HG02588 (cell line): ENCODE results near the gene ACAP3.

Experiments used
- ATAC-seq: cut with Tn5 transposase; IDR thresholded peaks from one replicate; pipeline ENCODE4 v1.9.1; 2021; ENCODE audit warnings: mild to moderate bottlenecking, moderate library complexity; ENCODE audit not compliant: unreplicated experiment

ACAP3 gene

DNA sequence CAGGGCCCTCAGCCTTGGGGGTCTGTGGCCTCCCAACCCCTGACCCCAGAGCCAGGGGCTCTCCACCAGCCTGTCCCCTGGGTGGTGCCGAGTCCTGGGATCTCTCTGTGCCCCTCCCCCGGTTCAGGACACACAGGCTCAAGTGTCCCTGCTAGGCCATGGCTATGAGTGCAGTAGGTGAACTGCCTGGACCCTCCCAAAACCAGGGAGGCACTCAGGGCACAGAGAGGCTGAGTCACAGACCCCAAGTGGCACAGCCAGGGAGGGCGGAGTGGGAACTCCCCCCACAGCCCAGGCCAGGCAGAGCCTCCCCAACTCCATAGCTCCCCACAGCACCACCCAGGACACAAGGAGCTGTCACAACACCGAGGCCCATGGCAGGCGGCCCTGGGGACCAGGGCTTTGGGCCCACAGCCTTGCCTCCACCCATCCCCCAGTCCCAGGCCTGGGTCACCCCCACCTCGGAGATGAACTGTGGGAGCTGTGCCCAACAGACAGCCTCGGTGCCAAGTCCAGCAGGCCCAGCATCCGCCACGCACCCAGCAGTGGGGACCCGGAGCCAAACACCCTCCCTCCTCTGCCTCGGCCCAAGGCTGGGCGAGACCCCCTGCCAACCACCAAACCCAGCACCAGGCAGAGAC lies 38.2 kb upstream of the ACAP3 start:
- ATAC-seq = no peak

DNA sequence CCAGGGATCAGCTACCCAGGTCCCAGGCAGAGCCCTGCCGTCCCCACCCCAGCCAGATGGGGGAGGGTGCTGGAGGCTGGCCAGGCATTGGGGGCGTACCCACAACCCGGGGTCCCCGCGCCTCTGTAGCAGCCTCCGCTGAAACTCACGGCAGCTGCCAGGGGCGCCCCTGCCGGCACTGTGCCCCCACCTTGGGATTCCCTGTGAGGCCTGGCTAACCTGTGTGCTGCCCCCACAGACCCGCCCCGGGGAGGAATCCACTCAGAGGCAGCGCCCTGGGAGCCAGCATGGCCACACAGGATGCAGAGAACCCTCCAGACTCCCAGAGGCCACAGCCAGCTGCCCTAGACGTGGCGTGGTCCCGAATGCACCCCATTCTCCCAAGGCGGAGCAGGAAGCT lies 37.7 kb upstream of the ACAP3 start:
- no peak for ATAC-seq

DNA sequence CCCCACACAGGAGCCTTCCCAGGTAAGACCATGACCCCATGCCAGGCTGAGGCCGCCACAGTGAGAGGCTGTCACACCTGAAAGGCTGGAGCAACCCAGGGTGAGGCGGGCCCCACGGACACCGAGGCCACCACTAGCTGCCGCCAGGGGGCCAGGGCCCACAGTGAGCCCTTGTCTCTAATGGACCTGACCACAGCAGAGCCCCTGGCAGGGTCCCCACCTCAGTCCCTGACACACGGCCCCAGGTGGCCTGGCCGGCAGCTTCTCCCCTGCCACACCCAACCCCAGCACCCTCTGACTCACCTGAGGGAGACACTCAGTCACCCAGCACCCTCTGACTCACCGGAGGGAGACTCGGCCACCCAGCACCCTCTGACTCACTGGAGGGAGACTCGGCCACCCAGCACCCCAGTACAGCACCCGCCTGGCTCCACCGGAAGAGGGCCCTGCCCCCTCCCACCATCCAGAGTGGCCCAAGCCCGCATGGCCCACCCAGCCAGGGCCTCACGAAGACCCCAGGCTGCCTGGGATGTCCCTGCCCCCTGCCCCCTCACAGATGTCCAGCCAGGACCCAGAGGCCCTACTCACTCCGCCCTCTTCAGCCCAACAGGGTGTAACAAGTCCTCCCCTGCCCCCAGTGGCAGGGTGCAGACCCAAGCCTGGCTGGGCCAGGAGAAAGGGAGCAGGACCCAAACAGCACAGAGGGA lies 37.1 kb upstream of the ACAP3 start:
- no peak for ATAC-seq

DNA sequence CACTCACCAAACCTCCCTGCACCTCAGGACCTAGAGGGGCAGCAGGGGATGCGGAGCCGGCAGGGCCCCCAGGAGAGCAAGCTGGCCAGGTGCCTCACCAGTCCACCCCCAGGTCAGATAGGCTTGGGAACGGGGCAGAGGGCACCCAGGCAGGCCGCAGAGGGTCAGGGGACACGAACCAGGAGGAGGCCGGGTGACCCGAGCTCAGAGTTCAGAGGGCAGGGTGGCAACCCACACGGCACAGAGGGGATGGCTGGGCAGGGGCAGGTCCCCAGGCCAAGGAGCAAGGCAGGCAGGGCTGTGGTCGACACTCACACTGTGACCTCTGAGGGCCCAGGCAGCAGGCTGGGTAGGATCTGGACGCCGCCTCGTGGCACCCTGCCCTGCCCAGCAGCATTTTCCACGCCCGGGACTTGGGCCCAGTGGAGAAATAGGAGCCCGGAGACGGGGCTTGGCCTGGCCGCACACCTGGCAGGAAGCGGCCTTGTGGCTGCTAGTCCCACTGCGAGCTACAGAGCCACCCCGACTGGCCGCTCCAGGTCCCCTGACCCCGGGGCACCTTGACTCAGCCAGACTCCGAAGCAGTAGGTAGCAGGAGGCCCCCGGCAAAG lies 36.2 kb upstream of the ACAP3 start:
- no peak for ATAC-seq

DNA sequence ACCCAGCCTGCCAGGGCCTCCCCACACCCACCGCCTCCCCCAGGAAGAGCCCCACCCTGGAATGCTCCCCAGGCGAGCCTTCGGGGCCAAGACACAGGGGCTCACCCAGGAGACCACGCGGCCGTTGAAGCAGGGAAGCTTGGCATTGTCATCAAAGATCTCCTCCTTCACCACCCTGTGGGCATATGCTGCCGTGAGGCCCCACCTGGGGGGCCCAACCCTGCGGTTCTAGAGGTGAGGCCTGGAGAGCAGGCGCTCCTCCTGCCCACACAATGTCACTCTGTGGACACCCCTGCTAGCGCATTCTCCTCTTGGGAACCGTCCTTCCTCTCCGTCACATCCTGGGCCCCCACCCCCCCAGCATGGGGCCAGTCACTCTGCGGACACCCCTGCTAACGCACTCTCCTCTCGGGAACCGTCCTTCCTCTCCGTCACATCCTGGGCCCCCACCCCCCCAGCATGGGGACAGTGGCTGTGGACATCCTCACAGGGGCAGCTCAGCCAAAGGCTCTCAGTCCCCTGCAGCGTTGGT lies 34.9 kb upstream of the ACAP3 start:
- no peak for ATAC-seq

DNA sequence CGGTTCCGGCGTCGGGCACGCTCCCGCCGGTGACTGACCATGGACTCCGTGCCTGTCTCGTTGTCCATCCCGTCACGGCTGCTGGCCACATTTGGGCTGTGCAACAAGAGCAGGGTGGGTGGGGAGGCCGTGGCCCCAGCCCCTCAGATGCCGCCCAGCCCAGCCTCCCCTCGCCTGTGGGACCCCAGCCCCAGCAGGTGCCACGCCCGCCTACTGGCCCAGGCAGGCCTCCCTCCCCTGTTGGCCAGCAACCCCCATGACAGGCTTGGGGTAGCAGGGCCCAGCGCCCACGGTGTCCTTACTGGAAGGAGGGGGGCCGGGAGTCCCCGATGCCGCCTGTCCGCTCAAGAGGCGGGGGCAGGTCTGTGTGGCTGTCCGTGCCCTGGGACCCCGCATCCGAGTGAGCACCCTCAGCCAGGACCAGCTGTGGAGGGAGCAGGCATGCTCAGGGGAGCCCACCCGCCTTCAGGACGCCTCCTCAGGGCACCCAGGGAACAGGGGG lies 34.4 kb upstream of the ACAP3 start:
- no peak for ATAC-seq

DNA sequence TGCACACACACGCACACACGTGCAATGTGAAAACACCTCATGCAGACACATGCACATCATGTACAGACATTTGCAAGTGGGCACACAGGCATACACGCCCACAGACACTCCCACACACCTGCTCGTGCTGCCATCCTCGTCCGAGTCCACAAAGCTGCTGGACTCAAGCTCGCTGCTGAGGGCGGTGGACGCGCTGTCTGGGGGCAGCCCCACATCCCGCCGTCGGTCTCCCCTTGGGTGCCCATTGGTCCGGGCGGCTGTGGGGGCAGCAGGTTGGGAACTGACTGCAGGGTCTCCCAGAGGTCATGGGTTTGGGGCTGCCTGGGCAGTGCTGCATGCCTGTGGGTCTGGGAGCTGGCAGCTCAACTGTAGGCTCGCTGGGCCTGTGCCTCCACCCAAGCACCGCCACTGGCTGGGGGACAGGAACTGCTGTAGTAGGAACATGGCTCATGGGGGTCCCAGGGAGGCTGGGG lies 33.9 kb upstream of the ACAP3 start:
- ATAC-seq = no peak

DNA sequence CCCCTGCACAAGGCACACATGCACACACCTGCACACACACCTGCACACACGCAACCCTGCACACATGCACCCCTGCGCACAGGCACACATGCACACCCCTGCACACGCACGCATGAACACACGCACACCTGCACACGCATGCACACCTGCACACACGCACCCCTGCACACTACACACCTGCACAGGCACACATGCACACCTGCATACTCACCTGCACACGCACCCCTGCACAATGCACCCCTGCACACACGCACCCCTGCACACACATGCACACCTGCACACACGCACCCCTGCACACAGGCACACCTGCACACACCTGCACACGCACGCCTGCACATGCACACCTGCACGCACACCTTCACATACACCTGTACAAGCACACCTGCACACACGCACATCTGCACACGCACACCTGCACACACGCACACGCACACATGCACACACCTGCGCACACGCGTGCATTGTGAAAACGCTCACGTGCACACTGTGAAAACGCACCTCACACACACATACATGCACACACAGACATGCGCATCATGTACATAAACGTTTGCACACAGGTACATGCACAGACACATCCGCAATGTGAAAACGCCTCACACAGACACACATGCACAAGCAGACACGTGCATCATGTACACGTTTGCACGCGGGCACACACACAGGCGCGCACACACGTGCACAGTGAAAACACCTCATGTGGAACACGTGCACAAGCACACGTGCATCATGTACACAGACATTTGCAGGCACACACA lies 33.2 kb upstream of the ACAP3 start:
- ATAC-seq = no peak

DNA sequence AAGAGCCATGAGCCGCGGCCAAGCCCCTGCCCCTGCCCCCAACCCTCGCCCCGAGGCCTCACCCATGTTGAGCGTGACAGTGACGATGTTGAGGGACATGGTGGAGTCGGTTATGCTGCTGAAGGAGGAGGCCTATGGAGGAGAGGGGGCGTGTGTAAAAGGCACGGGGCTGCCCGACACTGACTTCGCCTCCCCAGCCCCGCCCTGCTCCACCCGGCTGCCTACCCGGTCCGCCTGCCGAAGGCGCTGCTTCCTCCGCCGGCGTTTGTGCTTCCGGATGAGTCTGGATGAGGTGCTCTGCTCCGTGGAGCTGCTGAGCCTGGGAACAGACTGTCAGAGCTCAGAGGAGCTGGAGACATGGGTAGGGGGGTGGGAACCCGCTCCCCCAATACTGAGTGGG lies 32.5 kb upstream of the ACAP3 start:
- ATAC-seq = no peak

DNA sequence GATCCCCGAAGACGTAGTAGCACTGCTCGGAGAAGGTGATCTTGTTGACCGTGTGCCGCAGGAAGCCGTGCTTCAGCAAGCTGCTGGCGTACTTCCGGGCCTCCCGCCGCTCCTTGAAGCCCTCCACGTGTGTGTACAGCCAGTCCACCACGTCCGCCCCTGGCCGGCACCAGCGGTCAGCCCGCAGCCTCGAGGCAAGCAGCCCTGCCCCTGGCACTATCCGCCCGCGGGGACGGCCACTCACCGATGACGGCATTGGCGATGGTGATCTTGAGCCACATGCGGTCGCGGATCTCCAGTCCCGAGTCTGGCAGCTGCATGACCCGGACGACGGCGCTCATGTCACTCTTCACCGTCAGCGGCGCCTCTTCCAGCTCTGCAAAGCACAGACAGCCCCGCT lies 30.5 kb upstream of the ACAP3 start:
- no peak for ATAC-seq

DNA sequence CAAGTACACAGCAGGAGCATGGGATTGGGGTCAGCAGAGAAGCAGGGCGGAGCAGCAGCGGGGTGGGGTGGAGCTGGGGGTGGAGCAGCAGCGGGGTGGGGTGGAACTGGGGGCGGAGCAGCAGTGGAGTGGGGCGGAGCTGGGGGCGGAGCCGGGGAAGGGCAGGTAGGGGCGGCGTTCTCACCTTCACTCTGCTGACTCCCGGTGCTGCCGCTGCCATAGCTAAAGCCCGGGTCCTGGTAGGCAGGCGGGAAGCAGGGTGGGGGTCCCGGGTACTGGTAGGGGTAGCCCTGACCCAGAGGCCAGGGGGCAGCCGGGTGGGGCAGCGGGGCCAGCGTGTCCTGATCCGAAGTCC lies 30.0 kb upstream of the ACAP3 start:
- no peak for ATAC-seq

DNA sequence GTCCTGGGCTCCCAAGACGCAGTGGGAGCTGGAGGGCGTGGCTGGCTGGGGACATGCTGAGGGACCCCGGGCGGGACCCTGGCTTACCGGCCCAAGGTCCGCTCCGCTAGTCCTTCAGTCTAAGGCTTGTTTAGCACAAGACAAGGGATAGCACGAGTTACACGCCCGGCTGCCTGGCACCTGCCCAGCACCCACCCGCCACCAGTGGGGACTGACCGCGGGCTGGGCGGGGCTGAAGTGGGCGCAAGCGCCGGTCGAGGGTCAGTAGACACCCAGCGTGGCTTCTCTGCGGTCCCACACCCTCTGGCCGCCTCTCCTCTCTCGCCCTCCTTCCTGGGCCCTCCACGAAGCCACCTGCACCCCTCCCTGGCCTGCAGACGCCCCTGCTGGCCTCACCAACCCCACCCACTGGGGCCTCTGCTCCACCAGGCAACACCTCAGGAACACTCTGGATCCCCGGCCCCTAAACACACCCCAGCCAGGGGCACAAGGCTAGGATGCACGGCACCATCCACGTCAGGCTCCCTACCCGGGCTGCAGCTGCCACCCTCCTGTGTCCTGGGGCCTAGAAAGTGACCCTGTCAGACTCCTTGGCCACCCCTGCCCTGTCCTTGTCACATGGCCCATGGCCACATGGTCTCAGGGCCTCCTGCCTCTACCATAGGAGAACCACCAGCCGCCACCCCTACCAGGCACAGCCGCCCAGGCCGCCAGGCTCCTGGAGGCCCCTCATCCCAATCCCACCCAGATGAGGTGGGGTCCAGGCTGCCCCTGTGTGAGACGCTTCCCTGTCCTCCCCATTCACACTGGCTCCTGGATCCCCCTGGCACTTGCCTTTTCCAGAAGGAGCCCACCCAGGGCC lies 29.4 kb upstream of the ACAP3 start:
- no peak for ATAC-seq

DNA sequence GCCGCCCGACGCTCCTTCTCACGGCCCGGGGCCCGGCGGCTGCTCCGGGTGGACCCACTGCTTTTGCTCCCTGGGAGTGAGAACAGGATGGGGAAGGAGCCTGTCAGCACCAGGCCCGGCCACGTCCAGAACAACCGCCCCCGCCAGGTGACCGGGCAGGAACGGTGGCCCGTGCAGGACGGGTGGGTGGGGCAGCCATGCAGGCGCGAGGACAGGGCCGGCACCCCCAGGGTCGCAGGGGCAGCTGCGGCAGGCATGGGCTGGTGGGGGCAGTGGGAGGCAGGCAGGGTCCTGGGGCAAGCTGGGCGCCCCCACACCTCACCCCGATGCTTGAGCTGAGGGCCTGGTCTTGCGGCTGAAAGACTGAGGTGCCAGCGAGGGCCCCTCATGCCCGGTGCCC lies 28.7 kb upstream of the ACAP3 start:
- ATAC-seq = no peak

DNA sequence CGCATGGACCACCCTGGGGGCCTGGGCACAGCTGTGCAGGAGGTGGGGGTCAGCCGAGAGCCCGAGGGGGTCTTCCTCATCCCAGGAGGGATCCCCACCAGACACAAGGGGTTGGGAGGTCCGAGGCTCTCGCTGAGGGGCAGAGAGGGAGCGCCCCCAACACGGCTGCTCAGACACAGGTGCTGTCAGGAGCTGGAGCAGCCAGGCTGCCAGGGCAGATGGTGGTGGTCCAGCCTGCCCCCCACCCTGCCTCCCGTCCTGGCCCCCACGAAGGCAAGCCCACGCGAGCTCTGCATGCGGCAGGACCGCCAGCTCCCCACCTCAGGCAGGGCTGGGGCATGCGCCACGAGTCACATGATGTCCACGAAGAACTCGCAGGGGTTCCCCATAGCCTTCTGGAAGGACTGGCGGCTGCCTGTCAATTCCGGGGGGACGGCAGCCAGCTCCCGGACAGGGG lies 28.1 kb upstream of the ACAP3 start:
- no peak for ATAC-seq

DNA sequence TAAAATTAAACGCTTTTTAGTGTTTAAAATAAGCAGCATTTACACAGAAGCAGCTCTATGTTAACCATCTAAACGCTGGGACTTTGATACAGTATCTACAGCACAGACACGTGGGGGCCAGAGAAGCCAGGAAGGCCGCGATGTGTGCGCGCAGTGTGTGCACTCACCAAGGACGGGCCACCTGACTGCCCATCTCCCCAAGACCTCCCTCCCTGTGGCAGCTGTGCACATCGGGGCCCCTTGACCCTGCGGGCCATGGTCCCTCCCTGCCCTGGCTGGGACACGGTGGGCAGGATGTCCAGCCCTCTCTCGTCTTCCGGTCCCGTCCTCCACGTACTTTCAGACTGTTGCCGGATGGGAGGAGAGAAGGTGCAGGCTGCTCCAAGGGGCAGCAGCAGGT lies 27.6 kb upstream of the ACAP3 start:
- no peak for ATAC-seq

DNA sequence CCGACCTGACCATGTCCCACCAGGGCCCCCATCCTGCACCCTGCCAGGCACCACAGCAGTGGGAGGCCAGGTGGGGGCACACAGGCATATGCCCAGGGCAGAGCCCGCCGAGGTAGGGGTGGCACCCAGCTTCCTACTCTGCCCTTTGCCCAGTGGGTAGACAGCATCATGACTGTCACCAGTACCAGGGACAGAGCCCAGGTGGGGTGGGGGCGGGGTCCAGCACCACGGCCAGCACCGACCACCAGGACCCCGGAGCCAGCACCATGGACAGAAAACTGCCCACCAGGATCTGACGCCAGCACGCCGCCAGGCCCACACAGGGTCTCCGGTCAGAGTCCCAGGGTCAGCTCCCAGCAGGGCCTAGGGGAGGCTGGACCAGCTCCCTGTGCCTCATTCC lies 27.1 kb upstream of the ACAP3 start:
- ATAC-seq = no peak

DNA sequence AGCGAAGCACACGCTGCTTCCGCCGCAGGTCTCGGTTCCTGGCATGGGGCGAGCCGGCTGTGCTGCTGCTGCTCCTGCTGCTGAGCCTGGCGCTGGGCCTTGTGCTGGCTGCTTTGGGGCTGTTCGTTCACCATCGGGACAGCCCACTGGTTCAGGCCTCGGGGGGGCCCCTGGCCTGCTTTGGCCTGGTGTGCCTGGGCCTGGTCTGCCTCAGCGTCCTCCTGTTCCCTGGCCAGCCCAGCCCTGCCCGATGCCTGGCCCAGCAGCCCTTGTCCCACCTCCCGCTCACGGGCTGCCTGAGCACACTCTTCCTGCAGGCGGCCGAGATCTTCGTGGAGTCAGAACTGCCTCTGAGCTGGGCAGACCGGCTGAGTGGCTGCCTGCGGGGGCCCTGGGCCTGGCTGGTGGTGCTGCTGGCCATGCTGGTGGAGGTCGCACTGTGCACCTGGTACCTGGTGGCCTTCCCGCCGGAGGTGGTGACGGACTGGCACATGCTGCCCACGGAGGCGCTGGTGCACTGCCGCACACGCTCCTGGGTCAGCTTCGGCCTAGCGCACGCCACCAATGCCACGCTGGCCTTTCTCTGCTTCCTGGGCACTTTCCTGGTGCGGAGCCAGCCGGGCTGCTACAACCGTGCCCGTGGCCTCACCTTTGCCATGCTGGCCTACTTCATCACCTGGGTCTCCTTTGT lies 26.0 kb upstream of the ACAP3 start:
- ATAC-seq = no peak

DNA sequence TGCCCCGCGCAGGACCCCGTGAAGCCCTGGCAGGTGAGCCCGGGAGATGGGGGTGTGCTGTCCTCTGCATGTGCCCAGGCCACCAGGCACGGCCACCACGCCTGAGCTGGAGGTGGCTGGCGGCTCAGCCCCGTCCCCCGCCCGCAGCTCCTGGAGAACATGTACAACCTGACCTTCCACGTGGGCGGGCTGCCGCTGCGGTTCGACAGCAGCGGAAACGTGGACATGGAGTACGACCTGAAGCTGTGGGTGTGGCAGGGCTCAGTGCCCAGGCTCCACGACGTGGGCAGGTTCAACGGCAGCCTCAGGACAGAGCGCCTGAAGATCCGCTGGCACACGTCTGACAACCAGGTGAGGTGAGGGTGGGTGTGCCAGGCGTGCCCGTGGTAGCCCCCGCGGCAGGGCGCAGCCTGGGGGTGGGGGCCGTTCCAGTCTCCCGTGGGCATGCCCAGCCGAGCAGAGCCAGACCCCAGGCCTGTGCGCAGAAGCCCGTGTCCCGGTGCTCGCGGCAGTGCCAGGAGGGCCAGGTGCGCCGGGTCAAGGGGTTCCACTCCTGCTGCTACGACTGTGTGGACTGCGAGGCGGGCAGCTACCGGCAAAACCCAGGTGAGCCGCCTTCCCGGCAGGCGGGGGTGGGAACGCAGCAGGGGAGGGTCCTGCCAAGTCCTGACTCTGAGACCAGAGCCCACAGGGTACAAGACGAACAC lies 25.2 kb upstream of the ACAP3 start:
- no peak for ATAC-seq
